ENCODE measurements around the gene ZBTB14.

The ZBTB14 gene

GRCh38 chr18:5287854-5288253 is 7.7 kb downstream of the ZBTB14 start:
- DNase-seq = no peak

- DNase-seq = no peak
These were observed 9.0 kb downstream of the ZBTB14 start for GRCh38 chr18:5286525-5286924.

GRCh38 chr18:5285326-5285725 is 10.2 kb downstream of the ZBTB14 start:
- DNase-seq = no peak

- DNase-seq = no peak
These were observed 10.7 kb downstream of the ZBTB14 start for GRCh38 chr18:5284808-5285207.

- DNase-seq = no peak
These were observed 12.8 kb downstream of the ZBTB14 start for GRCh38 chr18:5282770-5283169.

GRCh38 chr18:5276947-5277346 is 18.6 kb downstream of the ZBTB14 start:
- DNase-seq = no peak

- DNase-seq = no peak
These were observed 19.7 kb downstream of the ZBTB14 start for GRCh38 chr18:5275872-5276271.

GRCh38 chr18:5268874-5269273 is 26.7 kb downstream of the ZBTB14 start:
- DNase-seq = no peak

- no peak for DNase-seq
These were observed 28.8 kb downstream of the ZBTB14 start for GRCh38 chr18:5266721-5267120.

- no peak for DNase-seq
These were observed 41.6 kb downstream of the ZBTB14 start for GRCh38 chr18:5253910-5254309.

GRCh38 chr18:5251117-5251516 is 44.4 kb downstream of the ZBTB14 start:
- DNase-seq = no peak

- no peak for DNase-seq
These were observed 44.9 kb downstream of the ZBTB14 start for GRCh38 chr18:5250603-5251002.

GRCh38 chr18:5244941-5245340 is 50.6 kb downstream of the ZBTB14 start:
- no peak for DNase-seq

- no peak for DNase-seq
These were observed 56.1 kb downstream of the ZBTB14 start for GRCh38 chr18:5239447-5239846.

Measured in activated gamma-delta T cell treated with Interleukin-2 at 50 U/mL for 16 hours (primary cell).